Astrocyte of the spinal cord (primary cell): ENCODE data around the gene FMN2.
"Not testable (repeated sequence)": the region's sequence is repeated elsewhere in the genome, so short reads cannot be mapped to it uniquely, and the experiment has no call there.

Experiments
- DNase-seq: peaks from one replicate; pipeline ENCODE4 v3.0.0; 2011; ENCODE audit warnings: low read depth, low spot score
- H3K4me3 ChIP-seq: 2 replicates; pipeline ENCODE4 v1.5.1; 2011; ENCODE audit warnings: low read depth, mild to moderate bottlenecking, low read length, moderate library complexity
- in situ Hi-C: cut with HindIII; loops from 2 replicates; pipeline ENCODE4 v1.10.0; 2017; ENCODE audit warnings: low sequenced_read_pairs
- TF ChIP-seq, protein P1 (sequence below): IDR thresholded peaks from 2 replicates; pipeline ENCODE4 v1.5.1; 2012; ENCODE audit warnings: low read depth, mild to moderate bottlenecking, low read length, inconsistent platforms

The FMN2 gene

GRCh38 chr1:240414237-240414636 lies 322.6 kb downstream of the FMN2 start:
- TF ChIP-seq, protein P1, sequence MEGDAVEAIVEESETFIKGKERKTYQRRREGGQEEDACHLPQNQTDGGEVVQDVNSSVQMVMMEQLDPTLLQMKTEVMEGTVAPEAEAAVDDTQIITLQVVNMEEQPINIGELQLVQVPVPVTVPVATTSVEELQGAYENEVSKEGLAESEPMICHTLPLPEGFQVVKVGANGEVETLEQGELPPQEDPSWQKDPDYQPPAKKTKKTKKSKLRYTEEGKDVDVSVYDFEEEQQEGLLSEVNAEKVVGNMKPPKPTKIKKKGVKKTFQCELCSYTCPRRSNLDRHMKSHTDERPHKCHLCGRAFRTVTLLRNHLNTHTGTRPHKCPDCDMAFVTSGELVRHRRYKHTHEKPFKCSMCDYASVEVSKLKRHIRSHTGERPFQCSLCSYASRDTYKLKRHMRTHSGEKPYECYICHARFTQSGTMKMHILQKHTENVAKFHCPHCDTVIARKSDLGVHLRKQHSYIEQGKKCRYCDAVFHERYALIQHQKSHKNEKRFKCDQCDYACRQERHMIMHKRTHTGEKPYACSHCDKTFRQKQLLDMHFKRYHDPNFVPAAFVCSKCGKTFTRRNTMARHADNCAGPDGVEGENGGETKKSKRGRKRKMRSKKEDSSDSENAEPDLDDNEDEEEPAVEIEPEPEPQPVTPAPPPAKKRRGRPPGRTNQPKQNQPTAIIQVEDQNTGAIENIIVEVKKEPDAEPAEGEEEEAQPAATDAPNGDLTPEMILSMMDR = no peak
- in situ Hi-C loops = no loop called here
- no peak for DNase-seq
- no peak overlapping the region for H3K4me3 ChIP-seq

DNA sequence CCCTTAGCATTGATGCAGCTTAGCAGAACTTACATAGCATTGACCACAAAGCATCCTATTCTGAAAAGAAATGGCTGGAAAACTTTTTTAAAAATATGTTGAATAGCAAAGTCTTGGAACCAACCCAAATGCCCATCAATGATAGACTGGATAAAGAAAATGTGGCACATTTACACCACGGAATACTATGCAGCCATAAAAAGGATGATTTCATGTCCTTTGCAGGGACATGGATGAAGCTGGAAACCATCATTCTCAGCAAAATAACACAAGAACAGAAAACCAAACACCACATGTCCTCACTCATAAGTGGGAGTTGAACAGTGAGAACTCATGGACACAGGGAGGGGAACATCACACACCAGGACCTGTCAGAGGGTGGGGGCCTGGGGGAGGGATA lies 323.3 kb downstream of the FMN2 start:
- H3K4me3 ChIP-seq, in situ Hi-C loops, DNase-seq: not testable (repeated sequence)

GRCh38 chr1:240415532-240415931 lies 323.8 kb downstream of the FMN2 start:
- H3K4me3 ChIP-seq = no peak overlapping the region
- in situ Hi-C loops = no loop called here
- DNase-seq = no peak
- TF ChIP-seq, protein P1 = no peak

GRCh38 chr1:240417317-240417716 lies 325.6 kb downstream of the FMN2 start:
- in situ Hi-C loops = no loop called here
- DNase-seq = no peak
- TF ChIP-seq, protein P1 = no peak
- H3K4me3 ChIP-seq = no peak overlapping the region

DNA sequence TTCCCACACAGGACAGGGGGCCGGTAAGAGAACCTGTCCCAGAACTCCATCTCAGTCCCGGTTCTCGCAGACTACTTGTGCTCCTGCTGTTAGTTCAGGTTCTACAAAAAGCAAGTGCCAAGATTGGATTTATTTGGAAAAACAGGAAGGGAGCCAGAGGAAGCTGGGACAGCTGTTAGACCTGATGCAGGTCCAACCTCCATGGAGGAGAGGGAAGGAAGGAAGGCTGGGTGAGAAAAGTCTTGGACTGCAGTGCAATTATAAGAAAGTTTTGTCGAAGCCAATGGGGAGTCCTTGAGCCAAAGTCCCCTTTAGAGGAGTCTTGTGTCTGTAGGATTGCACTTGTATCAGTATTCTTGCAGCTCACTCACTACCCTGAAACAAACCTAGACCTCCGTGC lies 329.1 kb downstream of the FMN2 start:
- no peak overlapping the region for H3K4me3 ChIP-seq
- DNase-seq = no peak
- TF ChIP-seq, protein P1 = no peak
- in situ Hi-C loops = no loop called here

GRCh38 chr1:240423246-240423924 lies 331.7 kb downstream of the FMN2 start:
- TF ChIP-seq, protein P1 = no peak
- no peak overlapping the region for H3K4me3 ChIP-seq
- no peak for DNase-seq
- in situ Hi-C loops = no loop called here

GRCh38 chr1:240424740-240425464 lies 333.2 kb downstream of the FMN2 start:
- in situ Hi-C loops = no loop called here
- no peak for DNase-seq
- TF ChIP-seq, protein P1 = no peak
- no peak overlapping the region for H3K4me3 ChIP-seq
